HG03457 (cell line): Measurements from ENCODE around the gene RDX.
"Not testable (repeated sequence)": the region's sequence is repeated elsewhere in the genome, so short reads cannot be mapped to it uniquely, and the experiment has no call there.

Source experiments
- ATAC-seq: cut with Tn5 transposase; IDR thresholded peaks from one replicate; pipeline ENCODE4 v1.9.1; 2021; ENCODE audit warnings: moderate number of reproducible peaks; ENCODE audit not compliant: unreplicated experiment

RDX gene

GRCh38 chr11:110208678-110209312 lies 87.6 kb downstream of the RDX start:
- ATAC-seq, result not testable (repeated sequence)

- no peak for ATAC-seq
These were observed 89.3 kb downstream of the RDX start for GRCh38 chr11:110207123-110207522.

DNA sequence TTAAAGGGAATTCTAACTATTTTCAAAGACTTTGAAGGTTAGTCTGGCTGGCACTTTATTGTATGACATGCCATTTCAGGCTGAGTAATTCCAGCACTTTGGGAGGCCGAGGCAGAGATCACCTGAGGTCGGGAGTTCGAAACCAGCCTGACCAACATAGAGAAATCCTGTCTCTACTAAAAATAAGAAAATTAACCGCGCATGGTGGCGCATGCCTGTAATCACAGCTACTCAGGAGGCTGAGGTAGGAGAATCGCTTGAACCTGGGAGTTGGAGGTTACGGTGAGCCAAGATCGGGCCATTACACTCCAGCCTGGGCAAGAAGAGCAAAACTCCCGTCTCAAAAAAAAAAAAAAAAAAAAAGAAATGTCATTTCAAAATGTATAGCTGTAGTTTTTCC lies 95.6 kb downstream of the RDX start:
- no peak for ATAC-seq

- ATAC-seq, result no peak
These were observed 96.2 kb downstream of the RDX start for GRCh38 chr11:110200241-110200640.

DNA sequence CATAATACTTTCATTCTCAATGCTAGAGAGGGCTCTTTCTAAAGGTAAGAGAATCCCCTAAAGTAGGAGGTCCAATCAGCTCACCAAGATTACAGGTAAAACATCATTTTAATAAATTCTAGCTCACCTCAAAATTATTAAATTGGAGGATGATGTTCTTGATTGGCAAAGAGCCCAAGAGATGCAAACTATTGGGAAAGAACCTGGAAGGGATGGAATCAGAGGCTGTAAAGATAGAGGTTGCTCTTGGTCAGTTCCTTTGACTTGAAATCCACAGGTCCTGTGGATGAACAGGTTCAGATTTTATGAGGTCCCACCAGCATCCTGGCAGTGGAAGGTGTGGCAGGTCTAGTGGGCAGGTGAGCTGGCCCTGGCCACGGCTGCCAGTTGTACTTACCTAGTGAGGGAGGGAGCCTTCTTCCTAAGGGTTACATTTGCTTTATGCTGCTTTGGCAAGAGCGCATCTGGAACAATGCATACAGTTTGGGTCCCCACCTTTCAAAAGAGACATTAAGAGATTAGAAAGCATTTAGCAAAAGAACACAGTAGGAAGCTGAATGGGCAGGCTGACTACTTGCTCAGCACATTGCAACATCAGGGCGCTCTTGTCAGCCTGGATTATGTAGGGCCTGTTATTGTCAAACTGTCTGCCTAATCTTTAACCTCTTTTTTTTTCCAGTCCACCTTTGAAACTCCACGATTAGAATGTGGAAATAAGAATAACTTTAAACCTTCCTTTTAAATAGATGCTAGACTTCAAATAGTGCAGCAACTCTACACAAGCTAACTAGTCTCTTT lies 97.0 kb downstream of the RDX start:
- no peak for ATAC-seq

DNA sequence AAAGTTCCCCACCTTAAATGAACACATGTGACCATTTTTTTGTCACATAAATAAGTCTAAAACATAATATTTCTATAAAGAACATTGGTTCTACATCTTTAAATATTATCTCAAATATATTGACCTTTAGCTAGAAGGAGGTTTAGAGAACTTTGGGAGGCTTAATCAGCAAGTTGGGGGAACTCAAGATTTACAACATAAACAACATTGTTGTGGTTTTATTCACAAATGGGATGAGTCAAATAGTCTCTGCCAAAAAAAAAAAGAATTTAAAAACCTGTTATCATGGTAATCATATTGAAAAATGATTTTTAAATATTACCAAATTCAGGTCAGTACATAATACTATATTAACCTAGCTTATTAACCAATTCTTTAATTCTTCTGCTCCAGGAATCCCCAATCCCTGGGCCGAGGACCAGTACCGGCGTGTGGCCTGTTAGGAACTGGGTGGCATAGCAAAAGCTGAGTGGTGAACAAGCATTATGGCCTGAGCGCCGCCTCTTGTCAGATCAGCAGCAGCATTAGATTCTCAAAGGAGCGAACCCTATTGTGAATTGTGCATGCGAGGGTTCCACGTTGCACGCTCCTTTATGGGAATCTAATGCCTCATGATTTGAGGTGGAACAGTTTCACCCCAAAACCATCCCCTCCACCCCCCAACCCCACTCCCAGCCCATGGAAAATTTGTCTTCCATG lies 98.2 kb downstream of the RDX start:
- no peak for ATAC-seq

DNA sequence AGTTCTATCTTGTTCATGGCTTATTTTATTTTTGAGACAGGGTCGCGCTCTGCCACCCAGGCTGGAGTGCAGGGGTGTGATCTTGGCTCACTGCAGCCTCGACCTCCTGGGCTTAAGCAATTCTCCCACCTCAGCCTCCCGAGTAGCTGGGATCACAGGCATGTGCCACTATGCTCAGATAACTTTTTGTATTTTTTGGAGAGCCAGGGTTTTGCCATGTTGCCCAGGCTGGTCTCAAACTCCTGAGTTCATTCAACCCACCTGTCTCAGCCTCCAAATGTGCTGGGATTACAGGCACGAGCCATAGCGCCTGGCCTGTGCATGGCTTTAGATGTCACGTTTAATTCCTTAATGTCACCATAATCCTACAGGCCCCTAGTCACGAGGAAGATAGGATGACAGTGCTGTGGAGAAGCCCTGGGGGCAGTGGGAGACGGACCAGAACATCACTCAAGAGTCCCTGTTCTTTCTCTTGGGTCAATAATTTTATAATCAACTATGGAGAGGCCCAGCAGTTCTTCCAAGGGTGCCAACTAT lies 99.5 kb downstream of the RDX start:
- no peak for ATAC-seq

- no peak for ATAC-seq
These were observed 100.1 kb downstream of the RDX start for GRCh38 chr11:110196241-110196754.

GRCh38 chr11:110194211-110194766 lies 102.1 kb downstream of the RDX start:
- ATAC-seq, result not testable (repeated sequence)

DNA sequence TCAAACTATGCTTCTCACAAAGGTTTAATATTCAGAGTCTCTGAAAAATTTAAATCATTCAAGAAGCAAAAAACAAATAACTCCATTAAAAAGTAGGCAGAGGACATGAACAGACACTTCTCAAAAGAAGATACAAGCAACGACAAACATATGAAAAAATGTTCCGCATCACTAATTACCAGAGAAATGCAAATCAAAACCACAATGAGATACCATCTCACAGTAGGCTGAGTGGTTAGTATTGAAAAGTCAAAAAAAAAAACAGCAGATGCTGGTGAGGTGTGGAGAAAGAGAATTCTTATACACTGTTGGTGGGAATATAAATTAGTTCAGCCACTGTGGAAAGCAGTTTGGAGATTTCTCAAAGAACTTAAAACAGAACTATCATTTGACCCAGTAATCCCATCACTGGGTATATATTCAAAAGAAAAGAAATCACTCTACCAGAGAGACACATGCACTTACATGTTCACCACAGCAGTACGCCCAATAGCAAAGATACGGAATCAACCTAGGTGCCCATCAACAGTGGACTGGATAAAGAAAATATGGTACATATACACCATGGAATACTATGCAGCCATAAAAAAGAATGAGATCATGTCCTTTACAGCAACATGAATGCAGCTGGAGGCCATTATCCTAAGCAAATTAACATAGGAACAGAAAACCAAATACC lies 103.7 kb downstream of the RDX start:
- ATAC-seq, result not testable (repeated sequence)

DNA sequence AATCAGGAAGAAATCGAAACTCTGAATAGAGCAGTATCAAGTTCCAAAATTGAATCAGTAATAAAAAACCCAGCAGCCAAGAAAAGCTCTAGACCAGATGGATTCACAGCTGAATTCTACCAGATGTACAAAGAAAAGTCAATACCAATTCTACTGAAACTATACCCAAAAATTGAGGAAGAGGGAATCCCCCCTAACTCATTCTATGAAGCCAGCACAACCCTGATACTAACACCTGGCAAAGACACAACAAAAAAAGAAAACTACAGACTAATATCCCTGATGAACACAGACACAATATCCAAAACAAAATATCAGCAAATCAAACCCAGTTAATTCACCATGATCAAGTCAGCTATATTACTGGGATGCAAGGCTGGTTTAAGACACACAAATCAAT lies 105.5 kb downstream of the RDX start:
- no peak for ATAC-seq

DNA sequence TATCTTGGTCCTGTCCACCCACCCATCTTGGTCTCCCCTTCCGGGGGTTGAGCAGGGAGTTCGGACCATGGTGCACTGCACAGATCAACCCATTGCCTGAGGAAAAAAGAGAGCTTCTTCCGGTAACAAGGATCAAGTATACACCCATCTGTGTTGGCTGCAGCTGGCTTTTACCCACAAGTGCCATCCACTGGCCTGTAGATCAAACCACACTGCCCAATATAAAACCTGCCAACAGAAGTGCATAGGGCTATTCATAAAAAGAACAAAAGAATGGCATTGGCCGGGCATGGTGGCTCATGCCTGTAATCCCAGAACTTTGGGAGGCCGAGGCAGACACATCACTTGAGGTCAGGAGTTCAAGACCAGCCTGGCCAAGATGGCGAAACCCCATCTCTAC lies 108.7 kb downstream of the RDX start:
- no peak for ATAC-seq

GRCh38 chr11:110186867-110187266 lies 109.5 kb downstream of the RDX start:
- ATAC-seq, result no peak

GRCh38 chr11:110186456-110186855 lies 110.0 kb downstream of the RDX start:
- ATAC-seq, result no peak

- no peak for ATAC-seq
These were observed 110.8 kb downstream of the RDX start for GRCh38 chr11:110185599-110185998.

DNA sequence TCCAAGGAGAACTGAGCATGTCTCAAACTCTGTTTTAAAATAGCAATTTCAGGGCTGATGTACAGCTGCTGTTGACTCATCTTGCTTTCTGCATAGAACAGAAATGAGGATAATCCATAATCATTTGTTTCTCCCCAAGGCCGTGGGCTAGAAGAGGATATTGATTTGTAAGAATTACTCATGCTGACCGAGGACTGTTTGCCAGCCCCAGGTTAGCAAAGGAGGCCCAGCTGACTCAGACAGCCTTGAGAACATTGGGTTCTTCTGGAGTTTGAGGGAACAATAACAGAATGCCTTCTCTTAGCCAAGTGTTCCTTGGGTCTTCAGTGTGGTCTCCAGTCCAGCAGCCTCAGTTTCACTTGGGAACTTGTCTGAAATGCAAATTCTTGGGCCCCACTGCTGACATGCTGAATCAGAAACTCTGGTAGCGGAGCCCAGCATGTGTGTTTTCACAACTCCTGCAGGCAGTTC lies 111.3 kb downstream of the RDX start:
- ATAC-seq, result no peak

DNA sequence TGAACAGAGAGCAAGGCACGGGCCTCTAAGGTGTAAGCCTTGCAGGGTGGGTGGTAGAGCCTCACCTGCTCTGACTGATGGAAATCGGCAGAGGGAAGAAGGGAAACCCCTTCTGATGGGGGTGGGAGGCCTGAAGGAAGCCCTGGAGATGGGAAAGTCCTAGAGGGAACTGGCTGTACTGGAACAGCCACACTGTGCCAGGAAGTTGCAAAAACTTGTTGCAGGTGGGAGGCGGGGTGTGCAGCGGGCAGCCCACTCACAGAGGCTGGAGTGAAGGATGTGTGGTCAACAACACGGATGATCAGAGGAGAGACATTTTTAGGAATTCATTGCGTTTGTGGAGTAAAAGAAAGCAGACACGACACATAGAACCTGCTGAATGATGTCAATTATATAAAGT lies 112.0 kb downstream of the RDX start:
- ATAC-seq, result no peak

DNA sequence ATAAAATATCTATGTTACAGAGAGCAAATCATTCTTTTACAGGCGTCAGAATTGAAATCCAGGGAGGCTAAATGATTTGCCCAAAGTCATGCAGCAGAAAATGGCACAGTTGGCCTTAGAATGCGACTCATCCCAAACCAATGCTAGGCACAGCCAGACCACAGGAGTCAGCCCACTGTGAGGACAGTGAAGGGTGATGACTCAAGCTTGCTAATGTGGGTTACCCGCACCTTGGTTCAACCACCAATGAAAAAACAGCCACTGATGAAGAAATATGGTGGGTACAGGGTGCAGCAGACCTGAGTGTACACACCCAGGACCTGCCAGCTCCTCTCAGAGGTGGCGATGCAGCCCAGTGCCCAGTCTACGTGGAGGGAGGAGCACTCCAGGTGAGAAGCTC lies 113.5 kb downstream of the RDX start:
- ATAC-seq, result no peak

- no peak for ATAC-seq
These were observed 117.3 kb downstream of the RDX start for GRCh38 chr11:110179064-110179463.

GRCh38 chr11:110177086-110177456 lies 119.3 kb downstream of the RDX start:
- no peak for ATAC-seq
